Activated T-cell treated with anti-CD3 and anti-CD28 coated beads for 48 hours (primary cell): ENCODE measurements around the gene KAZN.

Source experiments
- DNase-seq: peaks from one replicate; pipeline ENCODE4 v3.0.0-alpha.2; 2020; ENCODE audit warnings: low read depth

Gene KAZN

GRCh38 chr1:15096293-15096692 is 497.8 kb downstream of the KAZN start:
- DNase-seq: no peak

DNA sequence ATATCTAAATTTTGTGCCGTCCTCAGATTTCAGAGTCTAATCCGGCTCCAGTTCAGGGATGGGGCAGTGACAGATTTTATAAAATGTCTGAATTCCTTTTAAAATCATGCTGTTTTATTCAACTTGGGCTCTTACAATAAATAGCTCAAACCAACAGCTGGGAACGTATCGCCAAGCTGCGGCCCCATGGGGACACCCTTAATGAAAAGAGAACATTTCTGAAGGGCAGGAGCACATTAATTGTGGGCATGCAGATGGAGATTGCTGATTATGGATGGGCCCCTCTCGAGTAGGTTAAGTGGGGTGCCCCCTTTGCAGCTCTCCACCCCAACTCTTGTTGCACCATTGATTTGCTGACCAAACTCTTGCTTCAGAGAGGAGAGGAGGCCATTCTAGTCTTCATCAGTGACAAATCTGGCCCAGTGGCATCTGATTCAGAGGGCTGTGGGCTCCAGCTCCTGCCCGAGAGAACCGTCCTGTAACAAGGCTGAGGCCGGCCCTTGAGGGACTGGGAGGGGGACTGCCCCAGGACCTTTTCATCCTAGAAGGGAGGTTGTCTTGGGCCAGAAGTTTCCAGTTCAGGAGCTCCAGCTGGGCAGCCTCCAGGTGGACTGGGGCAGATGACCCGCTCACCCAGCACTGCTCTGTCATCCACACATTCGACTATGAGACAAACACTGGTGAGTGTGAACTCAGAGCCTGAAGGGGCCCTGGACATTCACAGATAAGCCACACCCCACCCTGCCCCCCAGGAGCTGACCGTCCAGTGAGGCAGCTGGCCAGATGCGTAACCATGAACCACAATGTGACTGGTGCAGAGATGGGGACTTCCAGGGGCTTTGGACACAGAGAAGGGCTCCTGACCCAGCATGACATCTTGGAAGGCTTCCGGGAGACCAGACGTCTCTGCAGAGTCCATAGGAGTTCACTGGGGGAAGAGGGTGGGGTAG is 500.0 kb downstream of the KAZN start:
- no peak for DNase-seq

DNA sequence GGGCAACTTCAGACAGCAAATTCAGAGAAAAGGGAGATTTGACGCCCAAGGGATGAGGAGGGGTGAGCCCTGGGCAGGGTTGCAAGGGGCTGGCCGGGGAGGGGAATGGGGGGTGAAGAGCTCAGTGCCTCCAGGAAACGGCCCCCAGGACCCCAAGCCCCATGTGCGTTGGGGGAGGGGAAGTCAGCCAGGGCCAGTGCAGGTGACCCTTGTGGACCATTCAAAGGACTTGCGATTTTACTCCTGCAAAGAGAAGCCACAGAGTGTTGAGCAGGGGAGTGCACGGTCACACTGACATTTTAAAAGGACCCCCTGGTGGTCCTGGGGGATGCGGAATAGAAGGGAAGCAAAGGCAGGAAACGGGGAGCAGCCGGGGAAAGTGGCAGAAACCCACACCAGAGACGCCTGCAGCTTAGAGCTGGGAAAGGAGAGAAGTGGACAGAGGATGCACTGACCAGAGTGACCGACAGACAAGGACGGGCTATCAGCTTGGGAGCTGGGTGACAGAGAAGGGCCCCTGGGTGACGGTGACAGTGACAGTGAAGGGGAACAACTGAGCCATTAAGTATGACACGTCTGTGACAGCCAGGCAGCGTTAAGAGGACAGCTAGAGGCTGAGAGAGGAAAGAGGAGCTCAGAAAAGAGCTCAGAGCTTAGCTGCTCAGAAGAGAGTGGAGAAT is 501.1 kb downstream of the KAZN start:
- DNase-seq: no peak

GRCh38 chr1:15100121-15100879 is 501.8 kb downstream of the KAZN start:
- peak; percentile 50 for DNase-seq

- no peak for DNase-seq
These were observed 502.6 kb downstream of the KAZN start for GRCh38 chr1:15100880-15101760.

DNA sequence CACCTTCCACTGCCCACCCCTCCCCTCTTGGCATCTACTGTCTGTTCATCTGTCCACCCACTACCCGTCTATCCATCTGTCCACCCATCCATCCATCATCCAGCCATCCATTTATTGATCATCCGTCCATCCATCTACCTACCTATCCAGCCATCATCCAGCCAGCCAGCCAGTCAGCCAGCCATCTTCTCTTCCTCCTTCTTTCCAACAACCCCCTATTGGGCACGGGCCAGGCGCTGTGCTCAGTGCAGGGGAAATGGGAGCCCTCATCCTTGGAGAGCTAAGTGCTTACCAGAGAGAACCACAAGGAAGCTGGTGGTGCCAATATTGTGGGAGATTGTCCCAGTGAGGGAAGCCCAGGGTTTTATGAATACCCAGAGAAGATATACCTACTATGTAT is 503.3 kb downstream of the KAZN start:
- DNase-seq: no peak

DNA sequence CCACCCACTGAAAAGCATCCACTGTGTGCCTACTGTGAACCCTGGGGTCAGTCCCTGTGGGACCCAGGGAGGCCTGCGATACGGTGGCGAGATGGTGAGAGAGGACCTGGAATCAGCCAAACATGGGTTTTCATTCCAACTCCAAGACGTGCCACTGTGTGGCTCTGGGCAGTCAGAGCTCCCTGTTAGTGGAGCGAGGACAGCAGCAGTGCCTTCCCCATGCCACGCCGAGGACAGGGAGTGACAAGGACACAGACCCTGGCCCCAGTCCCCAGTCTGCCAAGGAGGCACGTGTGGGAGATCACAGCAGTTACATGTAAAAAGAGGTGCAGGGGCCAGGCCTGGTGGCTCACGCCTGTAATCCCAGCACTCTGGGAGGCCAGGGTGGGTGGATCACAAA is 504.2 kb downstream of the KAZN start:
- DNase-seq: no peak

DNA sequence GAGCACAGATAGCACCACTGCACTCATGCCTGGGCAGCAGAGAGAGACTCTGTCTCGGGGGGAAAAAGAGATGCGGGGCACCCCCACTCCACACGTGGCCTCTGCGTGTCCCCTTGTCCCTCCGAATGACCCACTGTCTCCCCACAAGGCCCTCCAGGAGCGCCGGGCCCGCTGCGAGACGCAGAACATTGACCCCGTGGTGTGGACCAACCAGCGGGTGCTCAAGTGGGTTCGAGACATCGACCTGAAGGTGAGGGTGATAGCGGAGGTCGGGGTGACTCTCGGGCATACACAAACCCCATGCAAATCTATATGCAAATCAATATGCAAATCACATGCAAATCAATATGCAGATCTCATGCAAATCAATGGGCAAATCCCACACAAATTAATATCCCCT is 504.7 kb downstream of the KAZN start:
- no peak for DNase-seq

DNA sequence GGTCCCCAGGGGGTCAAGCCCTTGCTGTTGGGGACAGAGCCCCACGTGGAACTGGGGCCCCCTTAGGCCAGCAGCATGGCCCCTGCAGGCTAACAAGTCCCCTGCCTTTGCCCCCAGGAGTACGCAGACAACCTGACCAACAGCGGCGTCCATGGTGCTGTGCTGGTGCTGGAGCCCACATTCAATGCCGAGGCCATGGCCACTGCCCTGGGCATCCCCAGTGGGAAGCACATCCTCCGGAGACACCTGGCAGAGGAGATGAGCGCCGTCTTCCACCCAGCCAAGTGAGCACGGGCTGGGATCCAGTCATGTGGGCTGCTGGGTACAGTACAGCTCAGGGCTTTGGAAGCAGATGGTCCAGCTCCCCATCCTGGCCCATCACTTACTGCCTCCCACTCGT is 505.4 kb downstream of the KAZN start:
- DNase-seq: no peak

DNA sequence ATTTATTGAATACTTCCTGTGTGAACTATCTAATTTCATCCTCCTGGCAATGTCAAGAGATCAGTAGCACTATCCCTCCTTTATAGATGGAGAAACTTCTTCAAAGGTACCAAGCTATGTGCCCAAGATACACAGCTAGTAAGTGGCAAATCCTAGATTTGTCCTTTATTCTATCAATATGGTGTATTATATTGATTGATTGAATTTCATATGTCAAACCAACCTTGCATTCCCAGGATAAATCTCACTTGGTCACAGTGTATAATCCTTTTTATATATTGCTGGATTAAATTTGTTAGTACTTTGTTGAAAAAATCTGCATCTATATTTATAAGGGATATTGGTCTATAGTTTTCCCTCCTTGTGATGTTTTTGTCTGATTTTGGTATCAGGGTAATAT is 506.3 kb downstream of the KAZN start:
- no peak for DNase-seq

GRCh38 chr1:15106608-15107007 is 508.1 kb downstream of the KAZN start:
- no peak for DNase-seq

DNA sequence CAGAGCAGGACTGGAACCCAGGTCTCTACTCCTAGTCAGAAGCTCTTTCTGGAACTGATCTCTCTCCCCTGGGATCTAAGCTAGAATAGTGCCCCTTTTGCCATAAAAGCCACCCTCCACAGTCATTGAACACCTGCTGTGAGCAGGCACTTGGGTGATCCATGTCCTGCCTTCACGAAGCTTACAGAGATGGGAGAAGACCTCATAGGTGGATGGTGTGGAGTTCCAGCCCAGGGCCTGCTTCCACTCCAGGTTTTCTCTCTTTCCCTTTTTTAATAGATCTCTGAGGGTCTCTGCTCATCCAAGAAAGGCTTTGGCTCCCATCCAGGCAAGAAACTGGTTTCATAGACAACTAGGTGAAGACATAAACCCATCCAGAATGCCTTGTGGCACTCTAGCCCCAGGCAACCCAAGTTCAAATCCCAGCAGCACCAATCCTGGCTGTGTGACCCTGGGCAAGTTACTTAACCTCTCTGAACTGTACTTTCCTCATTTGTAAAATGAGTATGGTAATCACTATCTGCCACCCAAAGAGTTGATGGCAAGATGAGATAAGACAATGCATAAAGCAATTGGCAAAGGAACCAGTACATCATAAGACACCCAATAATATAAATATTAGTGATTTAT is 508.7 kb downstream of the KAZN start:
- no peak for DNase-seq

DNA sequence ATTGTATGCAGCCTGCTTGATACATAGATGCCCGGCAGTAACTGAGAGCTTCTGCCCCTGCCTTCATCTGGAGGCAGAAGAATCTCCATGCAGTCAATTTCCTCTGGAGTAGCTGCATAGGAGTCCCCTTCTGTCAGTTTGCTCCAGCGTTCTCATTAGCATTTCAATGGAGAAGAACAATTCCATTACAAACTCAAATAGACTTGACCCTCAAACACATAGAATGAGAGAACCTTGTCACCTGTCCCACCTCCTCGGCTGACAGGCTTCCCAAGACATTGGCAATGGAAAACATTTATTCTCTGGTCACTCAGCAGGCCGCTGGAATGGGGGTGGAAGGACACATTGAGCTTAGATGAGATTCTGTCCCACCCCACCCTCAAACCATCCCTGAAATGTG is 509.4 kb downstream of the KAZN start:
- no peak for DNase-seq

DNA sequence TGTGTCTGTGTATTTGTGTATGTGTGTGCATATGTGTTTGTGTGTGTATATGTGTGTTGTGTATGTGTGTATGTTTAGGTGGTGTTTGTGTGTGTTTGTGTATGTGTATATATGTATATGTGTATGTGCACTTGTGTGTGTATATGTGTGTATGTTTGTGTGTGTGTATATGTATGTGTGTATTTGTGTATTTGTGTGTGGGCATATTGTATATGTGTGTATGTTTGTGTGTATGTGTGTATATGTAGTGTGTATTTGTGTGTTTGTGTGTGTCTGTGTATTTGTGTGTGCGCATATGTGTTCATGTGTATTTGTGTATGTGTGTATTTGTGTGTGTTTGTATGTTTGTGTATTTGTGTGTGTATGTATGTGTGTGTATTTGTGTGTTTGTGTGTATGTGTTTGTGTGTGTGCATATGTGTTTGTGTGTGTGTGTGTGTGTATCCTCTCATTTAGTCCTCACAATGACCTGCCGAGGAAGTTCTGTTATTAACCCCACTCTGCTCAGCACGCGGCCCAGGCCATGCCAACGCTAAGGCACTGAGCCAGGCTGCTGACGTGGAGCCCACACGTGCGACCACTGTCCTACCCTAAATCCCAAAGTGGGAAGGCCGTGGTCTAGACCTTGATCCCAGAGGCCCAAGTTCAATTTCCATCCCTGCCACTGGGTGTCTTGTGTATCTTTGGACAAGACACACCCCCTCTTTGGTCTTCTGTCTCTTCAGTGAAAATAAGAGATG is 511.8 kb downstream of the KAZN start:
- no peak for DNase-seq

DNA sequence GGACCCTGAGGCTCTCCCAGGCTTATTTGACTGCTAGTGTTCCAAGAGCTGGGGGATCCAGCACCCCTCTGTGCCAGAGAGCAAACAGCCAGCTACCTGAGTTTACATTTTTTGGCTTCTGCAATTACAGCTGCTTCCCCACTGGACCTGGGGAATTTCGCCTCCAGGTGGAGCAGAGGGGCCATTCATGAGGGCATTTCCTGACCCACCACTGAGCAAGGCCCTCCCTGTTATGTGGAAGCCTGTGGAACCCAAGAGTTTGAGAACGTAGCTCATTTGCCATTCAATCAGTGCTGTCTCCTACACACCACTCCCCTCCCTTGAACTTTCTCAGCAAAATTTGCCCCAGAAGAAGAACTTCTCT is 512.4 kb downstream of the KAZN start:
- no peak for DNase-seq

DNA sequence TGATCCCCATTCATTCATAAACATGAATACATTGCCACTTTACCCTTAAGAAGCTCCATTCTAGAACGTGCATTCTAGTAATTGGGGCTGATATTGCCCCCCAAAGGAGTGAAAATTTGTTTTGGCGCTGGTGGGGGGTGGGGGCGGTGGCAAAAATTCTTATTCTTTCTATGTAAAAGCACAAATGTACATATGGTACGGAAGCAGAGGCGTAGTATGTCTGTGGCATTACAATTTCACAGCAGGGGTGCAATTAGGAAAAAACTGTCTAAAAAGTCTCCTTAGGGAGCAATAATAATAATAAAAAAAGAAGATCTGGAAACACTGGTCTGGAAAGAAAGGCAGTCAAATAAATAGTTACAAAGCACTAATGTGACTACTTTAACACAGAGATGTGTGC is 514.7 kb downstream of the KAZN start:
- no peak for DNase-seq

DNA sequence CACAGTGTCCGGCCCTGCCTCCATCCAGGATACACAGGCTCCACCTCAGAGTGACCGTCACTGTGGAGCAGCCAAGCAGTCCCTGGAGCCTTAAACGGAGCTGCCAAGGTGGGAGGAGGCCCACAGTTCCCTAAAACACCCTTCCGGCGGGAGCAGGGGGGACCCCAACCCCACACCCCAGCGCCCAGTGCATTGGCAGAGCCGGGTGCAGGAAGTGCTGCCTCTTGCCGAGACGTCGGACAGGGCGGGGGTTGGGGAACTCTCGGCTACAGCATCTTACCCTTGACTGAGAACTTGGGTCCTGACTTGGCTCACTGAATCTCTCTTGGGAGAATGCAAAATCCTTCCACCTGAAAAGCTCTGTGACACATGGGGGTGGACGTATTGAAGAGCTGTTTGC is 516.4 kb downstream of the KAZN start:
- DNase-seq: no peak

DNA sequence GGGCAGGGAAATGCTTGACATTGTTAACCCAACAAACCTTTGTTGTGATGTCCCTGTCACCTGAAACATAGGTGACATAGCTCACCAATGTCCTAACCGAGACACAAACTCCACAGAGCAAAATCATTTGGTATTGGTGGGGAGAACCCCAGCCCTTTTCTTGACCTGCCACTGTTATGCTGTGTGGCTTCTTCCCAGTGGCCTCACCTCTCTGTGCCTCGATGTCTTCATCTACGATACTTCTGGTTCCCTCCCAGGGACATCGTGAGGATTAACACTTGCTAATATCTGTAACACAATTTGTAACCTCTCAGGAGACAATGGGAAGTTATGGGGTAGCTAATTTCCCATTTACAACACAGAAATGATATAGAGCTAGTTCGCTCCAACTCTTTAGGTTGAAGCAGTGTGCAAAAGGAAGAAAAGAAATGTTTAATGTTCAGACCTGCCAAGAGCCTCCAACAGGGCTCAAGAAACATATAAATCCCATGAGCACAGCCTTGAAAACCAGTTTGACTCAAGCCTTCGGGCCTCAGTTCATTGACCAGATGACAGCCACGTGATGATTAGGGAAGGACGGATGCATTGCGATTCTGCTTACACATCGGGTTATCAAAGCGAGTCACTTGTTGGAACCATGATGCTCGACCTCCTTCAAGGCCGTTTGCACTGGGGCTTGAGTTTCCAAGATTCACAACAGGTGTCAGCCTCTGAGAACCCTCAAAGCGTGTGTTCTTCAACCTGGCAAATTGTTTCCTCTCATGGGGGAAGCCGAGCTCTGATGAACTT is 517.3 kb downstream of the KAZN start:
- no peak for DNase-seq

- no peak for DNase-seq
These were observed 518.5 kb downstream of the KAZN start for GRCh38 chr1:15116966-15117365.
